AG10803 (cell line): ENCODE results near the gene ZNF148.
"Not testable (repeated sequence)": the region's sequence is repeated elsewhere in the genome, so short reads cannot be mapped to it uniquely, and the experiment has no call there.

ENCODE experiments used
- DNase-seq: peaks from one replicate; pipeline ENCODE4 v3.0.0; 2010; ENCODE audit warnings: low read depth
- H3K4me3 ChIP-seq: 2 replicates; pipeline ENCODE4 v1.5.1; 2011; ENCODE audit warnings: mild to moderate bottlenecking, low read length, control low read depth
- TF ChIP-seq, protein P1 (sequence below): conservative IDR thresholded peaks from 2 replicates; pipeline ENCODE4 v1.5.1; 2011; ENCODE audit warnings: mild to moderate bottlenecking, low read length, control low read depth, inconsistent platforms

The ZNF148 gene

GRCh38 chr3:125349556-125350165, 25.5 kb downstream of the ZNF148 start:
- H3K4me3 ChIP-seq, result no peak overlapping the region
- TF ChIP-seq, protein P1, sequence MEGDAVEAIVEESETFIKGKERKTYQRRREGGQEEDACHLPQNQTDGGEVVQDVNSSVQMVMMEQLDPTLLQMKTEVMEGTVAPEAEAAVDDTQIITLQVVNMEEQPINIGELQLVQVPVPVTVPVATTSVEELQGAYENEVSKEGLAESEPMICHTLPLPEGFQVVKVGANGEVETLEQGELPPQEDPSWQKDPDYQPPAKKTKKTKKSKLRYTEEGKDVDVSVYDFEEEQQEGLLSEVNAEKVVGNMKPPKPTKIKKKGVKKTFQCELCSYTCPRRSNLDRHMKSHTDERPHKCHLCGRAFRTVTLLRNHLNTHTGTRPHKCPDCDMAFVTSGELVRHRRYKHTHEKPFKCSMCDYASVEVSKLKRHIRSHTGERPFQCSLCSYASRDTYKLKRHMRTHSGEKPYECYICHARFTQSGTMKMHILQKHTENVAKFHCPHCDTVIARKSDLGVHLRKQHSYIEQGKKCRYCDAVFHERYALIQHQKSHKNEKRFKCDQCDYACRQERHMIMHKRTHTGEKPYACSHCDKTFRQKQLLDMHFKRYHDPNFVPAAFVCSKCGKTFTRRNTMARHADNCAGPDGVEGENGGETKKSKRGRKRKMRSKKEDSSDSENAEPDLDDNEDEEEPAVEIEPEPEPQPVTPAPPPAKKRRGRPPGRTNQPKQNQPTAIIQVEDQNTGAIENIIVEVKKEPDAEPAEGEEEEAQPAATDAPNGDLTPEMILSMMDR, result no peak
- DNase-seq, result no peak

GRCh38 chr3:125349055-125349454, 26.1 kb downstream of the ZNF148 start:
- no peak for DNase-seq
- no peak overlapping the region for H3K4me3 ChIP-seq
- TF ChIP-seq, protein P1, result no peak

DNA sequence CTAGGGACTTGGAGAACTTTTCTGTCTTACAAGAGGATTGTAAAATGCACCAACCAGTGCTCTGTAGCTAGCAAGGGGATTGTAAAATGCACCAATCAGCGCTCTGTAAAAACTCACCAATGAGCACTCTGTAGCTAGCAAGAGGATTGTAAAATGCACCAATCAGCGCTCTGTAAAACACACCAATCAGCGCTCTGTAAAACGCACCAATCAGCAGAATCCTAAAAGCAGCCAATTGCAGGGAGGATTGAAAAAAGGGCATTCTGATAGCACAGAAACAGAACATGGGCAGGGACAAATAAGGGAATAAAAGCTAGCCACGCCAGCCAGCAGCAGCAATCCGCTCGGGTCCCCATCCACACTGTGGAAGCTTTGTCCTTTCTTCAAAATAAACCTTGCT, 31.8 kb downstream of the ZNF148 start:
- not testable (repeated sequence) for H3K4me3 ChIP-seq, DNase-seq

DNA sequence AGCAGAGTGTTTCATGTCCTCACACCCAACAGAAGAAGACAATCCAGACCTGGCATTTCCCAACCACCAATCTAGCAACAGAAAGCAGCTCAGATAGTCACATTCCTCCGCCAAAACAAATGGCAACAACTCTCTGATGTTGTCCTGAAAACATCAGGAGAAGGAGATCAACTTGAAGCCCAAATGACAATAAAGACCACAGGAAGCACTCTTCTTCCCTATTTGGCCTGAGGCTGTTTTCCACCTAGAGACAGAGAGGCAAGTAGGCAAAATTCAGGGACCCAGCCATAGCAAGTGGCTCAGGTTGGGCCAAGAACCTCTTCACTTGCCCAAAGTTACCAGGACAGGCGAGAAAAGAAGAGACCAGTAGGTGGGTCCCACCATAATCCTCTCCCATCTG, 35.0 kb downstream of the ZNF148 start:
- DNase-seq, result no peak
- TF ChIP-seq, protein P1, result no peak
- H3K4me3 ChIP-seq, result no peak overlapping the region

DNA sequence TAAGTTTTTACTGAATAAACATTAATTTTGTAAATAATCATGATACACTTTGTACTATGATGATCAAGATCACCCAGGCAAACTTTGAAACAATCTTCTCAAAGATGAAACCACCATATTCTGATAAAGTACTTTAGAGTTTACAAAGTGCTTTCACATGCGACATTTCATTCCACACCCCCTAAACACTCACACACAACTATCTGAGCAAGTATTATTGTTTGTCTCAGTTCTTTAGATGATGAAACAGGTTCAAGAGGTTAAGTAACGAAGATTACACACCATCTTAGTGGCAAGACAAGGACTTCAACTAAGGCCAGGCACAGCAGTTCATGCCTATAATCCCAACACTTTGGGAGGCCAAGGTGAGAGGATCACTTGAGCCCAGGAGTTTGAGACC, 37.6 kb downstream of the ZNF148 start:
- DNase-seq, result no peak
- TF ChIP-seq, protein P1, result no peak

GRCh38 chr3:125334675-125335560, 40.2 kb downstream of the ZNF148 start:
- DNase-seq, result no peak
- H3K4me3 ChIP-seq, result no peak overlapping the region
- TF ChIP-seq, protein P1, result no peak

More for the DNA sequence above, 37.6 kb downstream of the ZNF148 start:
- no peak overlapping the region for H3K4me3 ChIP-seq

GRCh38 chr3:125332504-125332903, 42.6 kb downstream of the ZNF148 start:
- TF ChIP-seq, protein P1, result no peak
- DNase-seq, result no peak
- H3K4me3 ChIP-seq, result no peak overlapping the region
